ENCODE measurements around the gene PTTG2. TPM values are rescaled to one million over a fixed set of nuclear protein-coding genes. Genes with fewer than 3 reads are reported as not detected.
"Not testable (repeated sequence)": the region's sequence is repeated elsewhere in the genome, so short reads cannot be mapped to it uniquely, and the experiment has no call there.

PTTG2 gene
- total RNA-seq, 1 donor from 2014 or later: 1.1 TPM

DNA sequence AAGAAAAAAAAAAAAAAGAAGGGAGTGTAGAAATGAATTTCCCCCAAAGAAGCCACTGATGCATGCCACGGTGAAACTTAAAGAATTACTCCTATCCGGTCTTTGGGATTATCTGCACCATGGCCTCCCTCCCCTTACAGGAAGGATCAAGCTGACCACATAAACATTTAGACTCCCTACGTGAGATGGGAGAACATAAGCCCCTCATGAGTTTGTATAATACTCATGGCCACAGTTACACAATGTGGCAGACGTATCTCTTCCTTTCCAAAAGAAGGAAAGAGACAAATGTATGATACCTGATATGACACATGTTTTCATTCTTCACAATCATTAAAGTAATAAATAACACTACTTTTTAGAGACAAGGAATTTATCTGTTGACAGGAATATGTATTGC, 3.3 kb upstream of the PTTG2 start:
- DNase-seq (ENCODE audit: low spot score): no peak

DNA sequence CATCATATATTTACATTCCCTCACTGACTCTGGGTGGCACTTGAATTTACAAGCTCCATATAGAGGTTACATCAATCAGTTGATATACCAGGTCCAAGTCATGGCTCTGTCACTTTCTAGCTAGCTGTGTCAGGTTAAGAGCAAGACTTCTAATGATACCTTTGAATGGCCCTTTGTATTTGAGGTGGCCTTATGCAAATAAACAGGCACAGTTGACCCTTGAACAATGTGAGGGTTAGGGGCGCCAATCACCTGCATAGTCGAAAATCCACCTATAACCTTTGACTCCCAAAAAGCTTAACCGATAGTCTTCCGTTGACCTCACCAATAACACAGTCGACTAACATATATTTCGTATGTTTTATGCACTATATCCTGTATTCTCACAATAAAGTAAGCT, 1.3 kb upstream of the PTTG2 start:
- DNase-seq (ENCODE audit: low spot score): no peak

DNA sequence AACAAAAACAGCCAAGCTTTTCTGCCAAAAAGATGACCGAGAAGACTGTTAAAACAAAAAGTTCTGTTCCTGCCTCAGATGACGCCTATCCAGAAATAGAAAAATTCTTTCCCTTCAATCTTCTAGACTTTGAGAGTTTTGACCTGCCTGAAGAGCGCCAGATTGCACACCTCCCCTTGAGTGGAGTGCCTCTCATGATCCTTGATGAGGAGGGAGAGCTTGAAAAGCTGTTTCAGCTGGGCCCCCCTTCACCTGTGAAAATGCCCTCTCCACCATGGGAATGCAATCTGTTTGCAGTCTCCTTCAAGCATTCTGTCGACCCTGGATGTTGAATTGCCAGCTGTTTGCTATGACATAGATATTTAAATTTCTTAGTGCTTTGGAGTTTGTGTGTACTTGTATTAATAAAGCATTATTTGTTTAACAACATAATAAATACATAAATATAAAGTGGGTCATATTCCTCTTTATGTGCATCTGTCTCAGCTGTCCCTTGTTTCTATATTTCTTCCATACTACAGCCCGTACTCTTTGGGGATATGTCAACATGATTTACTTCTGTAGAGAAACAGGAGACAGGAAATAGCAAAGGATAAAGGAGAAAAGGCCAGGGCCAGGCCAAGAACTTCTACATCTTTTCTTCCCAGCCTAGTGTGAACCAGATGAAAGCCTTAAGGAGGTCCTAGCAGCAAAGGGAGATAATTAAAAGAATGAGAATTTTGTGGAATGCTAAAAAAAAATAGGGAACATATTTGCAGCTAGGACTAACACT, 667 bp downstream of the PTTG2 start:
- no peak for DNase-seq (ENCODE audit: low spot score)

DNA sequence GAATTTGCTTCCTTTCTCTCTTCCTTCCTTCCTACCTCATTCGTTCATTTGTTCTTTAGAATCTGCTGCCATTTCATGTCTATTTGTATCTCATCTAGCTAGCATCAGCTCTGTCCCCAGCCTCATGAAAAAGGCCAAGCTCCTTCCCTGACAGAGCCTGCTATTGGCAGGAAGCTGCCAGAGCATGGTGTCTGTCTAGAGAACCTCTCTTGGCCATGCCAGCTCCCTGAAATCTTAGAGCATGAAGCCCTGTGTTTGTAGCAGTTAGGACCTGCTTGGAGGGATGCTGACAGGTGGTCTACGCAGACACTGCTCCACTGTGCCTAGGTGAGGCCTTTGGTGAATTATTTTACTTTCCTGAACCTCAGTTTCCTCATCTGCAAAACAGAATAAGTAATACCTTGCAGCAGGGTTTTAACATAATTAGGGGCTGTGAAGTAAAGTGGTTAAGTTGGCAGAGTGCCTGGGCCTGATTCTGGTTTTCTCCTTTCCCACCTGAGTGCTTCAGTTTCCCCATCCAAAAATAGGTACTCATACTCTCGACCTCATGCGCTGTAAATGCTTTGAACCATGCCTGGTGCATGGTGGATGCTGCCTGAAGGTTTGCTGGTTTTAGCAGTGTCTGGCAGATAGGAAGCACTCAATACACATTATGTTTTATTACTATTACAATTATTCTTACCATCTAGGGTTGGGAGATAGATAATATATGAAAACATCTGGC, 4.7 kb downstream of the PTTG2 start:
- DNase-seq (ENCODE audit: low spot score): no peak

DNA sequence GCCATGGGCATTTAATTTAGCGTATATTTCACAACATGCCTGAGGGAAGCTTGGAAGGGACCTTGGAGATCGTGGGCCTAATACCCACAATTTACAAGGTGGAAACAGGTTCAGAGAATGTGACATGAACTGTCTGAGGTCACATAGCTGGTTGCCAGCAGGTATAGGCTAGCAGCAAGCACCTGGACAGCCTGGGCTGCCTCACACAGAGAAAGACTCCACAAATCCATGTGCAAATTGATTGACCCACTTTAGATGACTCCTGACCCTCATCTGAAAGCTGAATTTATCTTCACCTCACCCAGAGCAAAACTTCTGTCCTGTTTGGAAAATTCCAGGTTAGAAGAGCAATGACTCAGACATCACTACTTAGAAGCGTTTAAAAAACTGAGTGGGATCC, 5.8 kb downstream of the PTTG2 start:
- no peak for DNase-seq (ENCODE audit: low spot score)

DNA sequence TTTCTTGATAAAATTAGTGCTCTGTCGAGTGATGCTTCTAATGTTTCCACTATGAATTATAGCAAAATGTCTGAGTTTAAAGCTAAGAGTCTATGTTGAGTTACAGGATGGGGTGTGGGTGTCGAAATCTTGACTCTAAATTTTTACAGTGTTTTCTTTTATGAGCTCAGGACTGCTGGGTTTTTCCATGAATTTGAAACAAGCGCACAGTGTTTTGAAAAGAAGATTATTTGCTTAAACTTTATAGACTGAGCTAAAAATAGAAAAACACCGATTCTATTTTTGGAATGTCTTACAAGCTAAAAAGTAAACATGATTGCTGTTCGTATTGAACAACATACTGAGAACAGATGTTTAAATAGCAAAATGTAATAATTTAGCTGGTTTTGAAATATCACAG, 7.5 kb downstream of the PTTG2 start:
- DNase-seq (ENCODE audit: low spot score): no peak

DNA sequence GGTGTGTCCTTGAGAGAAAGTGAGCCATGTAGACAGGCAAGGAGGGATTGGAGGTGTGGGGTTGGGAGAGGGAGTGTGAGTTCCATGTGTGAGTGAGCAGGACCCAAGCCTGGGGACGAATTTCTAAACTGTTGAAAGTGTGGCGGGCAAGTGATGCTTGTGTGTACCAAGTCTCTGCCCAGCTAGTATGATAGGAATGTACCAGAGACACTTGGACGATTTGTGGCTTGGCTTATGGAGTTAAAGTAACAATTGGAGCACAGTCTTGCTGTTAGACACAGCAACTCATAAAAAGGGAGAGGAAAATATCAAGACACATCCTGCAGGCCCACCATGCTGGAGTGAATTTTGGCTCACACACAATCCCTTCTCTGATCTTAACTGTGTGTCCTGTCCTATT, 8.5 kb downstream of the PTTG2 start:
- no peak for DNase-seq (ENCODE audit: low spot score)

DNA sequence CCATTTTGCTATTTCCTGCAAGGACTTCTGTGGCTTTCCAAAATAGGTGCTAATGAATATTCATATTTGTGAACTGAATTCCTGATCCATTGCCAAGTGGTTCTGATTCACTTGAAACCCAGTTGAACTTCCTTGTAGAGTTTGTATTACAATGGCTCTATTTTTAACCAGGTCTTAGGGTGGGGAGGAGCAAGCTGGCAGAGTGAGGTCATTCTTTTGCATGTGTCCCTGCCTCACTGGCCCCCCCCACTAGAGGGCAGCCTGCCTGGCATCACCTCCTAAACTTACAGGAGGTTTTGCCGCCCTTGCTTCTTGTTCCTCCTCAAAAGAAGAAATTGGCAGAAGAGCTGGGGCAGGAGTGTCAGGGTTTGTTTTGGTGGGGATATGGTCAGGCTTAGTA, 10.5 kb downstream of the PTTG2 start:
- DNase-seq (ENCODE audit: low spot score): peak; percentile 89

DNA sequence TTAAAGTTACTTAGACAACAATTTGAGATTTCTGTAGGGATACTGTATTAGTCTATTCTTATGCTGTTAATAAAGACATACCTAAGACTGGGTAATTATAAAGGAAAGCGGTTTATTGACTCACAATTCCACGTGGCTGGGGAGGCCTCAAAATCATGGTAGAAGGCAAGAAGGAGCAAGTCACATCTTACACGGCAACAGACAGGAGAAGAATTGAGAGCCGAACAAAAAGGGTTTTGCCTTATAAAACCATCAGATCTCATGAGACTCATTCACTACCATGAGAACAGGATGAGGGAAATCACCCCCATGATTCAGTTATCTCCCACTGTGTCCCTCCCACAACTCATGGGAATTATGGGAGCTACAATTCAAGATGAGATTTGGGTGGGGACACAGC, 11.0 kb downstream of the PTTG2 start:
- DNase-seq (ENCODE audit: low spot score): no peak

DNA sequence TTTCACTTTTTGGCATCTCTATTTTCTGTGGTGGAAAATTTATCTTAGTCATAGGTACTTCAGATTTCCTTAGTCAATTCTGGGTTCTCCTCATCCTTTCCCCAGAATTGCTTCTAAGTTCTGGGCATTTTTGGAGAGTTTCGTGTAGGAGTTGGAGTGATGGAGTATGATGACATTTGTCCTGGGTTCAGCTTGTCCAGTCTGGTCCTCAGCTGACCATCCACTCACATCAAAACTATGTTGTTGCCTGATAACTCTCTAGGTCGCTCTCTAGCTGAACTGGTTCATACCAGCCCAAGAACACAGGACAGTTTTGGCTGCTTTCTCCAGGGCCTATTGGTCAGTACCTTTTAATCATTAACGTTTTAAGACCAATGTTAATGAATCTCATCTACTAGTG, 13.2 kb downstream of the PTTG2 start:
- DNase-seq (ENCODE audit: low spot score): peak; percentile 57

DNA sequence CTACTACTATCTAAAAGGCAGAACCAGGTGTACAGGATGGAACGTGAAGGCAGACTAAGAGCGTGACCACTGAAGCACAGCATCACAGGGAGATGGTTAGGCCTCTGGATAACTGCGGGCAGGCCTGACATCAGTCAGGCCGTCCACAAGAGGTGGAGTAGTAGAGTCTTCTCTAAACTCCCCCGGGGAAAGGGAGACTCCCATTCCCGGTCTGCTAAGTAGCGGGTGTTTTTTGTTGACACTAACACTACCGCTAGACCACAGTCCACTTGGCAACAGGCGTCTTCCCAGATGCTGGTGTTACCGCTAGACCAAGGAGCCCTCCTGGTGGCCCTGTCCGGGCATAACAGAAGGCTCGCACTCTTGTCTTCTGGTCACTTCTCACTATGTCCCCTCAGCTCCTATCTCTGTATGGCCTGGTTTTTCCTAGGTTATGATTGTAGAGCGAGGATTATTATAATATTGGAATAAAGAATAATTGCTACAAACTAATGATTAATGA, 15.2 kb downstream of the PTTG2 start:
- not testable (repeated sequence) for DNase-seq (ENCODE audit: low spot score)

DNA sequence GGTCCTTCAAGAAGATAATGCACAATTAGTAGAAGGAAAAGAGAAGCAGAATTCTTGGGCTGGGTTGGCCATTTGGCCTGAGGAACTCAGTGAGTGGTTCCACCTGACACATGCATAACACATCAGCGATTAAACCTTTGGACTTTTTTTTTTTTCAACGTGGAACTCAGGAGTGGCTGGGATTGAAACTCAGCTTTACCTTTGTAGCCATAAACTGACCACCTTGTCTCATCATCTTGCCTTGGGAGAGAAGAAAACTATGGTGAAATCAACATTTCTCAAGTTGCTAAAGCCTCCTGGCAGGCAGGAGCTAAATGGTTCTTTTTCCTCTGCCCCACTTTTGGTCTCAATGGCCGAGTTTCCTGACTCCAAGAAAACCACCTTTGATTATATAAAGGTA, 16.3 kb downstream of the PTTG2 start:
- DNase-seq (ENCODE audit: low spot score): peak; percentile 40

DNA sequence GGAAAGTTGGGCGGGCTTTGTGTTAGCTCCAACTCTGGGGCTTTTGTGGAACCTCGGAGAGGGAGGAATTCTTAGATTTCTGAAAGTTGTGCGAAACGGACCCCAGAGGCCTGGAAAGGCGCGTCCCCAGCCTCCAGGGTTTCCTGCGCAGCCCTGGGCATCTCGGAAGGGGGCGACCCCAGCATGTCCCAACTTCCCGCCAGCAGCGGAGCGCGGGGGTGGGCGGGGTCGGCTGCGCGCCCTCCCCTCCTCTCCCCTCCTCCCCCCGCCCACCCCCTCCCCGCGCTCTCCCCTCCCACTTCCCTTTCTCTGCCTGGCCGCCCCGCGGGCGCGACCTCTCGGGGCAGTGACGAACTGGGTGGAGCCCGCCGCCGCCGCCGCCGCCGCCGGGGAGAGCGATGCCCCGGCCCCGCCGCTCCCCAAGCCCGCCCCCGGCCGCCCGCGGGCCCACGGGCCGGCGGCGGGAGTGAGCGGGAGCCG, 16.8 kb downstream of the PTTG2 start:
- DNase-seq (ENCODE audit: low spot score): peak; percentile 77

DNA sequence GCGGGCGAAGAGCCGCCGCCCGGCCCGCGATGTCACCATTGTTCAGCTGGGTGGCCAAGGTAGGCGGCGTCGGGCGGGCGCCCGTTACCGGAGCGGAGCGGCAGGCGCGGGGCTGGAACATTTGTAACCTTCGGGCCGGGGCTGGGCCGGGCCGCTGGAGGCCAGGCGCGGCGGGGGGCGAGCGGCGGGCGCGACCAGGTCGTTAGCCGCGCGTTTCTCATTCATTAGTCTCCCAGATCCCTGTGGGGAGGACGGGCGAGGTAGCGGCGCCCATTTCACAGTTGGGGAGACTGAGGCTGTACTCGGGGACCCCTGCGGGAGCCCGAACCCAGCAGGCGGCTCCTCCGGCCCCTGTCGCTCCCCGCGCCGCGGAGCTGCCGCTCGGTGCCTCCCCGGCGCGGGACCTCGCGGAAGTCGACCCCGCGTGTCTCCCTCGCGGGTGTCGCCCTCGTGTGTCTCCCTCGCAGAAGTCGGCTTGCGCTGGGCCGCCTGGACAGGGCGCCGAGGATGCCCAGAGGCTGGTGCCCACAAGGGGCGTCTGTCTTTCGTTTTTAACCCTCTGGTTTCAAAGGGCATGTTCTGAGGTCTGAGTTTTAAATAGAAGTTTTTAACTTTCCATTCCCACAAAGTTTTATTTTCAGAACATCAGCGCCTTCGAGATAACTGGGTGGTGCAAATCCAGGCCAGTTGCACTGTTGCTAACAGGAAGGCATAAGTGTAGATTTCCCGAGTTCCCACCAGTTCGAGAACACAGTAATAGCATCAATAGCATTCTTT, 17.5 kb downstream of the PTTG2 start:
- DNase-seq (ENCODE audit: low spot score): peak; percentile 75

DNA sequence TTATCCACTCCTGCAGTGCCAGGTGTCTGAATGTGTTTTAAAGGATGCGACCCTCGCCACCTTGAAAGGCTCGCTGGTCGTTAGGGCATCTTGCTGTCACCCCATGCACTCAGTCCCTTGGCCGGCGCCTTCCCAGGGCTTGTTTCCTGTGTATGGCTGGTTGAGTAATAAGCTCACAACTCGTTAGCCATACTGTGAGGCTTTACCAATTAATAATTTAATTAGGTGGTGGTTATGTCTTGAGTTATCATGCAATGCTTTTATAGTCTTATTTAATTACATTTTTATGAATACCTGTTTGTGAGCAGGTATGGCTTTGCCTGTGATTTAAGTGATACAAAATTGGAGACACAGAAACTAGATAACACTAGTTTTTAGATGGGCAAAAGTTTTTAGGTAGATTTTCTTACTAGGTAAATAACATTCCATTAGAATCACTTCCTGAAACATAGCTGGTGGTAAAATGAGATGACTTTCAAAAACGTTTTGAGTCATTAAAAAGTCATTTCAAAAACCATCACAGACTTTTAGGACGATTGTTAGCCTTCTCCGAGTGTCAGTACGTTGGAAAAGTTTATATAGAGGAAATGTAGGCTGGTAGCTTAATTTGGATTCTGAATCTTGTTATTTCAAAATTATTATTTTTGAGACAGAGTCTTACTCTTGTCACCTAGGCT, 18.2 kb downstream of the PTTG2 start:
- DNase-seq (ENCODE audit: low spot score): no peak

DNA sequence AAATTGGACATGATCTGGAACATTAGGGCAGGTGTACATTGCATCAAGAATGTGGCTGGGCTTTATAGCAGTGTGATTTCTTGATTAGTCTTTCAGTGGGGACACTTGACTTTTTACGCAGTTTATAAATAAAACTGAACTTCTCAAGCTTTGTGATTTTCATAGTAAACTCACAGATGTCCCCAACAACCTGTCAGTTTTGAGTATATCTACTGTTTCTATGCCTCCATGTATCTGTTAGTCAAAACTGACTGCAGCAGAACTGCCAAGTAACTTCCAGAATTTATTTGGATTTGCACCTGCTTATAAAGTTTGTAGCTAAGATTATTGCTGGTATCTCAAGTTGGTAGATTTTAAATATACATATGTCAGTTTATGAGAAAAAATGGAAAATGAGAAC, 20.0 kb downstream of the PTTG2 start:
- DNase-seq (ENCODE audit: low spot score): no peak

DNA sequence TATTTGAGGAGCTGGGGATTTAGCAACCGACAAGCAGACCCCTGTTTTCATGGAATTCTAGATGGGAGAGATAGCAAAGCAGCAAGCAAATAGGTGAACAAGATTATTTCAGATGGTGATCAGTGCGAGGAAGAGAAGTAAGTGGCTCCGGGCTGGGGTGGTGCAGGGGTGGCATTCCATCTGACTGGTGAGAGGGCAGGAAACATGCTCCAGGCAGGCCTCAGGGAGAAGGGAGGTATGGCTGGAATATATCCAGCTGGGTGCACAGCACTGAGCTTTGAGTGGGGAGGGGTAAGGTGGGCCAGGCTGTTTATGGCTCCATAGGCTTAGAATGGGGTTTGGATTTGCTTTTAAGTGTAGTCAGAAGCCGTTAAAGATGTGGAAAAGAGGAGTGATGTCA, 21.2 kb downstream of the PTTG2 start:
- no peak for DNase-seq (ENCODE audit: low spot score)

DNA sequence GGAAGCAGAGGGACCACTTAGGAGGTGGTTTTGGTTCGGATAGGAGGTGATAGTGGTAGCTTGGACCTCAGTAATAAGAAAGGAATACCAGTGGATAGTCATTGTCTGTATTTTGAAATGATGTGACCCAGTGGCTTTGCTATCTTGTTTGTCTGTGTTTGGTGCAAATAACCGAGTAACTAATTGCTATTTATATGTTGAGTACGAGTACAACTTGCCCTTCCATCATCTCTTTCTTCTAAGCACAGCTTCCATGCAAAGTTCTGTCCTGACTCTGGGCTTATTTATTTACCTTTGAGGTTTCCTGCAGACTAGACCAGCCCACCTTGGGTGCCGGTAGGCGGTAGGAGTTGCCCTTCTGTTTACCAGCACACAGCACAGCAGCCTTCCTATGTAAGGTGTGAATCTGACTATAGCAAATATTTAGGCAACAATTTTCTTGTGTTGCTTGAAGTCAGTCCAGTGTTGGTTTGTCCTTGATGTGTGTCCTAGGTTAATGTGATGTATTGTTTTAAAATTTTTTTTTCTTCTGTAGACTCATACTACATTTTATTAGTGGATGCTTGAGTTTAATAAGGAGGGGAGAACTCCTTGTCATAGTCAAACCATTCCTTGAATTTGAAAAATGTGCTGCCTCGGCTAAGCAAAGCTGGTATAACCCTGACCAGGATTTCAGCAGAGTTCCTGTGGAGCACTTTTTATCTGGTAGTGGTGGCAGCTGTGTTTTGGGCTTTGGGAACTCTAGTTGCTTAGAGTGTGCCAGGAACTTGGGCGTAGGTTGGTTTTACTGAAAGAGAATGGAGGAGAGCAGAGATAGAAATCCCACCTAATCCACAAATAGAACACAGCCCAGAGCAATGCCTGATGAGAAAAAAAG, 21.9 kb downstream of the PTTG2 start:
- DNase-seq (ENCODE audit: low spot score): no peak

DNA sequence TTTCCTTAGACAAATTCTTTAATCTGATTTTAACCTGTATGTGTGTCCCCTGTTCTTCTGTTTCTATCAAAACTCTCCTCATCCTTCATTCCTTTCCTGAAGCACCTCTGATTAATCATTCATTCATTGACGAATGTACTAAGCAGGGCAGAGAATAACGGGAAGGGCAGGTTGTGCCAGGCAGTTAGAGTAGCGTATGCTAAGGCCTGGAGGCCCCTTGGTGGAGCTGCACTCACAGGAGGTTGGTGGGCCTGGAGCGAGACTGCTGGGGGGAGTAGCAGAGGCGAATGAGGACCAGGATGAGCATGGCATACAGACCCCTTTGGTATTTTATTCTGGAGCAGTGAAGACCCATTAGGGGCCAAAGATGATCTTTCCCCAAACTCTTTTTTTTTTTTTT, 22.5 kb downstream of the PTTG2 start:
- peak; percentile 26 for DNase-seq (ENCODE audit: low spot score)

DNA sequence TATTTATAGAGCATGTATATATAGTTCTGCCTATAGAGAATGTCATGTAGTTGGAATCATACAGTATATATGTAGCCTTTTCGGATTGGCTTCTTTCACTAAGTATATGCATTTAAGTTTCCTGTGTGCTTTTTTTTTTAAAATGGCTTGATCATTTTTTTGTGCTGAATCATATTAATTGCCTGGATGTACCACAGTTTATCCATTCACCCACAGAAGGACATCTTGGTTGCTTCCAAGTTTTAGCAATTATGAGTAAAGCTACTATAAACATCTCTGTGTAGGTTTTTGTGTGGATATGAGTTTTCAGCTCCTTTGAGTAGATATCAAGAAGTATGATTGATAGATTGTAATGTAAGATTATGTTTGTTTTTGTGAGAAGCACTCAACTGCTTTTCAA, 23.8 kb downstream of the PTTG2 start:
- DNase-seq (ENCODE audit: low spot score): no peak

Data from mucosa of gallbladder (tissue), 1 donor.